Central memory CD8-positive, alpha-beta T cell (primary cell): ENCODE measurements around the gene SULT4A1.

ENCODE experiments used
- ATAC-seq: fragments of 150-1000 bp; cut with Tn5 transposase; replicated peaks from 2 replicates; pipeline ENCODE4 v1.10.0; 2022; ENCODE audit warnings: mild to moderate bottlenecking, moderate FRiP score, moderate number of reproducible peaks; ENCODE audit not compliant: poor library complexity, severe bottlenecking; ENCODE audit errors: extremely low read depth
- DNase-seq, 2 donors: peaks; one replicate each; pipeline ENCODE4 v3.0.0; 2021; ENCODE audit warnings: low spot score in 2 of 2
- H3K27ac Mint-ChIP-seq: one replicate; pipeline ENCODE4 v1.8.0; 2022; ENCODE audit warnings: low read depth, mild to moderate bottlenecking, moderate library complexity, mixed read lengths
- H3K27me3 Mint-ChIP-seq: one replicate; pipeline ENCODE4 v1.8.0; 2022; ENCODE audit warnings: mixed read lengths
- H3K36me3 Mint-ChIP-seq: one replicate; pipeline ENCODE4 v1.8.0; 2022; ENCODE audit warnings: mild to moderate bottlenecking, moderate library complexity, mixed read lengths; ENCODE audit not compliant: insufficient read depth
- H3K4me1 Mint-ChIP-seq: one replicate; pipeline ENCODE4 v1.8.0; 2022; ENCODE audit warnings: mixed read lengths
- H3K4me3 Mint-ChIP-seq: one replicate; pipeline ENCODE4 v1.8.0; 2022; ENCODE audit warnings: mild to moderate bottlenecking, moderate library complexity, mixed read lengths
- H3K9me3 Mint-ChIP-seq: one replicate; pipeline ENCODE4 v1.8.0; 2022; ENCODE audit warnings: mixed read lengths

The SULT4A1 gene

DNA sequence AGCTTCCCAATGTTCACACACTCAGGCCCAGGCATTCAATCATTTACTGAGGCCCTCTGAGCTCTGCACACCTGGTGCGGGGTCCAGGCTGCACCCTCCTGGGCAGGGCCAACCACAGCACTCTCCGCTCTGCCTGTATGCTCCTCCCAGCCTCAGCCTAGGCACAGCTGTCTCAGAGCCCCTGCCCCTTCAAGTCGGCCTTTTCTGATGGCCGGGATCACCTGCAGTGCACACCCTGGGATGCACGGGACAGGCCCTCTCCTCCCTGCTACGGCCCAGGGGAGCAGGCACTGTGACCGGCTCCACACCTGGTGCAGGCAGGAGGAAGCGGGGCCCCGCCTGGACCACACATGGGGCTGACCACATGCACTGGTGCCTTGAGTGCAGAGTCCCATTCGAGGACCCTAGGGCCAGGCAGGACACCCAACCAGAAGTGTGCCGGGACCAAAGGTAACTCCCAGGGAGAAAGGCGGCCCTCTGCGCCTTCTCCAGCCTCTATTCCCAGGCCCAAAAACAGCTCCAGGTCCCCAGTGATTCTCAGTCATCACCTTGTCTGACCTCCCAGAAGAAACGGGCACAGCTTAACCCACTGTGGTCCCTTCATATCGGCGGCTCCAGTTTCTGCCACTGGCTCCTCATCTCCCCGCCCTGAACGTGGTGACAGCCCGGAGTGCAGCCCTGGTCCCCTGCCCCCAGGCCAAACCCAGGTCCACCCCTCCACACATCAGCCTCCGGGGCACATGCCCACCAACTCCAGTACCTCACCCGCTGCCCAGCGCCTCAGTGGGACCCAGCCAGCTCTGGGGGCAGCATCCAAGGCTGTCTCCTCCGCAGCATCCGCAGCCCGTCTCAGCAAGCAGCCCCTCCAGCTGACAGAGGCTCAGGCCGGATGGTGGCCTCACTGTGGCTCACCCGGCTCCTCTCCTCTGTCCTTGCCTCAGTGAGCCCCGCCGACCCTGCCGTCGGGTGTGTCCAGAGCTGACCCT lies 17.5 kb downstream of the SULT4A1 start:
- Mint-ChIP-seq H3K27ac (no peak overlapping the region), H3K4me3 (no peak overlapping the region), H3K4me1 (no peaks in the 10 kb centered on the region), H3K36me3 (no peaks in the 10 kb centered on the region), H3K27me3 (peaks cover 47% of the 10 kb centered on the region), H3K9me3 (no peaks in the 10 kb centered on the region)
- DNase-seq (no peak), ATAC-seq (no peak)

GRCh38 chr22:43843783-43844530 lies 18.4 kb downstream of the SULT4A1 start:
- no peak for ATAC-seq
- H3K4me1 Mint-ChIP-seq = no peaks in the 10 kb centered on the region
- H3K36me3 Mint-ChIP-seq = no peaks in the 10 kb centered on the region
- no peaks in the 10 kb centered on the region for H3K9me3 Mint-ChIP-seq
- H3K4me3 Mint-ChIP-seq = no peak overlapping the region
- H3K27ac Mint-ChIP-seq = no peak overlapping the region
- DNase-seq = no peak
- peaks cover 38% of the 10 kb centered on the region for H3K27me3 Mint-ChIP-seq

DNA sequence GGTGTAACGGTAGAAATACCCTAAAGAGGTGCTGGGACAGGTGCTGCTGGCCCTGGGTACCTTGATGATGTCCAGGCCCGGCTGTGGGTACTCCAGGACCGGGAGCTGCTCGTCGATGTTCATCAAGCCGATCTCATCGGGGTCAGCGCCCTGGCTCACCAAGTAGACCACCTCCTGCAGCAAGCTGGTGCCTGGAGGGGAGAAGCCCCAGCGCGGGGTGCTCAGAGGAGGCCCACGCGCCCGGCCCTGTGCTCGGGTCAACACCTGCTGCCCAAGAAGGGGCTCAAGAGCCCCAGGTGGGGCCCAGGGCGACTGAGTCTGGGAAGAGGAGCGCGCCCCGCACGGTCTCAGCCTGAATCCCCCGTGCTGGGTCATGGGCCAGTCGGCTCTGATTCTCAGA lies 20.6 kb downstream of the SULT4A1 start:
- Mint-ChIP-seq H3K9me3 (no peaks in the 10 kb centered on the region), H3K27ac (no peak overlapping the region), H3K4me3 (no peak overlapping the region), H3K27me3 (peaks cover 33% of the 10 kb centered on the region), H3K36me3 (no peaks in the 10 kb centered on the region), H3K4me1 (no peaks in the 10 kb centered on the region)
- DNase-seq (no peak), ATAC-seq (no peak)

GRCh38 chr22:43840851-43841250 lies 21.5 kb downstream of the SULT4A1 start:
- Mint-ChIP-seq H3K27ac (no peak overlapping the region), H3K4me3 (no peak overlapping the region), H3K9me3 (no peaks in the 10 kb centered on the region), H3K27me3 (peaks cover 27% of the 10 kb centered on the region), H3K36me3 (no peaks in the 10 kb centered on the region), H3K4me1 (no peaks in the 10 kb centered on the region)
- no peak for DNase-seq
- no peak for ATAC-seq

- Mint-ChIP-seq H3K36me3 (peaks cover 2% of the 10 kb centered on the region), H3K27ac (no peak overlapping the region), H3K4me1 (no peaks in the 10 kb centered on the region), H3K9me3 (no peaks in the 10 kb centered on the region), H3K27me3 (peaks cover 27% of the 10 kb centered on the region), H3K4me3 (no peak overlapping the region)
- no peak for ATAC-seq
- DNase-seq = no peak
Measured at GRCh38 chr22:43840431-43840830, 21.9 kb downstream of the SULT4A1 start.

- ATAC-seq (no peak), DNase-seq (no peak)
- peaks cover 2% of the 10 kb centered on the region for H3K36me3 Mint-ChIP-seq
- no peaks in the 10 kb centered on the region for H3K4me1 Mint-ChIP-seq
- no peaks in the 10 kb centered on the region for H3K9me3 Mint-ChIP-seq
- H3K27ac Mint-ChIP-seq = no peak overlapping the region
- peaks cover 25% of the 10 kb centered on the region for H3K27me3 Mint-ChIP-seq
- H3K4me3 Mint-ChIP-seq = no peak overlapping the region
Measured at GRCh38 chr22:43839781-43840180, 22.5 kb downstream of the SULT4A1 start.

GRCh38 chr22:43838571-43839307 lies 23.6 kb downstream of the SULT4A1 start:
- DNase-seq (no peak), ATAC-seq (no peak)
- H3K27me3 Mint-ChIP-seq = peaks cover 23% of the 10 kb centered on the region
- peaks cover 2% of the 10 kb centered on the region for H3K36me3 Mint-ChIP-seq
- H3K4me3 Mint-ChIP-seq = no peak overlapping the region
- no peaks in the 10 kb centered on the region for H3K4me1 Mint-ChIP-seq
- H3K27ac Mint-ChIP-seq = no peak overlapping the region
- H3K9me3 Mint-ChIP-seq = no peaks in the 10 kb centered on the region

DNA sequence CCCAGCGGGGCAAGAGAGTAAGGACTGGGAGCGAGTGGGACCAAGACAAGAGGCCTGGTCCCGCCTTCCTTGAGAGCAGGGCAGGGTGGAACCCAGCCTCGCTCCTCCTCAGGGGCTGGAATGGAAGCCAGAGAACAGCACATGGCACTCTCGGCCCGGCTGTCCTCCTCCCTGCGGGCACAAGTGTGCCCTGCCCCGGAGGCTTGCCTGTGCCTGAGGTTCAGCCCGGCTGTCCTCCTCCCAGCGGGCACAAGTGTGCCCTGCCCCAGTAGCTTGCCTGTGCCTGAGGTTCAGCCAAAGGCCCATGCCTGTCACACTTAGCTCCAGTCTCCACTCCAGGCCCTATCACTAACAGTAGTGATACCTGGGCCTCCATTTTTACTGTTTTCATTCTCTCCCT lies 24.2 kb downstream of the SULT4A1 start:
- Mint-ChIP-seq H3K4me3 (no peak overlapping the region), H3K4me1 (no peaks in the 10 kb centered on the region), H3K27me3 (peaks cover 23% of the 10 kb centered on the region), H3K27ac (no peak overlapping the region), H3K36me3 (peaks cover 2% of the 10 kb centered on the region), H3K9me3 (no peaks in the 10 kb centered on the region)
- DNase-seq (no peak), ATAC-seq (no peak)

GRCh38 chr22:43837666-43838065 lies 24.6 kb downstream of the SULT4A1 start:
- Mint-ChIP-seq H3K27me3 (peaks cover 23% of the 10 kb centered on the region), H3K4me3 (no peak overlapping the region), H3K9me3 (no peaks in the 10 kb centered on the region), H3K27ac (no peak overlapping the region), H3K36me3 (peaks cover 2% of the 10 kb centered on the region), H3K4me1 (no peaks in the 10 kb centered on the region)
- ATAC-seq = no peak
- DNase-seq = no peak

DNA sequence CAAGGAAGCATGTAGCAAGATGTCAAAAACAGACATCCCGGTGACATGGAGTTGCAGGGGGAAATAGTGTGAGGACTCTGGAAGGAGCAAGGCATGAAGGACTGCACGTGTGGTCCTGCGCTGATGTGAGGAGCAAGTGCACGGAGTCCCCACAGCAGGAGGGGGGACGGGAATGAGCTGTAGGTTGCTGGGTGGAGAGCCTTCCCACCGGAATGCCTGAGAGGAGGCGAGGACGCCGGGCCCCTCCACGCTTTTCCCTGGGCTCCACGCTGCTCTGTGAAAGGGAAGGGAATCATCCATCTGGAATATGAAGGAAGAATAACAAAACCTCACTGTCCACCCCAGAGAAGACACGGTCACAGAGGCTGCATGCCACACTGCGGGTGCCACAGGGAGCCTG lies 26.6 kb downstream of the SULT4A1 start:
- Mint-ChIP-seq H3K36me3 (peaks cover 2% of the 10 kb centered on the region), H3K4me1 (no peaks in the 10 kb centered on the region), H3K9me3 (no peaks in the 10 kb centered on the region), H3K4me3 (no peak overlapping the region), H3K27ac (no peak overlapping the region), H3K27me3 (peaks cover 23% of the 10 kb centered on the region)
- ATAC-seq (no peak), DNase-seq (no peak)

DNA sequence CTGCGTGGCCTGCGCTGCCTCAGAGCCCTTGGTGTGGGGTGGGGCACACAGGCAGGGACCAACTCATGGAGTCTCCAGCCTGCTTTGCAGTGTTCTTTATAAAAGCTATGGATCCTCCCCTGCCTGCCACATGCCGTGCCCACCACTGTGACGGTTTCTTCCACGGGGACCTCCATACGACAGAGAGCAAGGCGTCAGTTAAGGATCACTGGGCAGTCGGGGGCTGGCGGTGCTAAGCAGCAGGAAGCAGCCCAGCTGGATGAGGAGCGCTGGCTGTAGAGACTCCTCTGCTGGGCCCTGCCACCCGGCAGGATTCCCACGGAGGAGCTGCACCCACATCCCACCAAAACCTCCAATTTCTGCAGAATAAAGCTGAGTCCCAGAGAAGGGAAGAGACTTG lies 27.1 kb downstream of the SULT4A1 start:
- H3K9me3 Mint-ChIP-seq = no peaks in the 10 kb centered on the region
- ATAC-seq = no peak
- no peak overlapping the region for H3K4me3 Mint-ChIP-seq
- no peak for DNase-seq
- peaks cover 2% of the 10 kb centered on the region for H3K36me3 Mint-ChIP-seq
- H3K27ac Mint-ChIP-seq = no peak overlapping the region
- peaks cover 23% of the 10 kb centered on the region for H3K27me3 Mint-ChIP-seq
- H3K4me1 Mint-ChIP-seq = no peaks in the 10 kb centered on the region
